Muscle layer of duodenum (tissue), 2 donors: ENCODE data around the gene TEK.

Source experiments
- H3K27ac ChIP-seq: one replicate; pipeline ENCODE4 v1.7.0; 2013; ENCODE audit warnings: mild to moderate bottlenecking, low read length
- H3K27me3 ChIP-seq: one replicate; pipeline ENCODE4 v1.7.0; 2013; ENCODE audit warnings: low read depth, mild to moderate bottlenecking, control low read depth, low read length
- H3K36me3 ChIP-seq, 2 donors: one replicate each; pipeline ENCODE4 v1.7.0; 2013; ENCODE audit warnings: low read length in 2 of 2, control low read depth in 1 of 2, mild to moderate bottlenecking in 1 of 2; ENCODE audit not compliant: insufficient read depth in 2 of 2, control insufficient read depth in 1 of 2
- H3K4me1 ChIP-seq, 2 donors: one replicate each; pipeline ENCODE4 v1.7.0; 2013; ENCODE audit warnings: low read length in 2 of 2, mild to moderate bottlenecking in 2 of 2, control low read depth in 1 of 2, moderate library complexity in 1 of 2; ENCODE audit not compliant: insufficient read depth in 2 of 2, control insufficient read depth in 1 of 2
- H3K4me3 ChIP-seq, 2 donors: one replicate each; pipeline ENCODE4 v1.7.0; 2013; ENCODE audit warnings: low read length in 2 of 2, low read depth in 1 of 2, mild to moderate bottlenecking in 1 of 2
- H3K9me3 ChIP-seq, 2 donors: one replicate each; pipeline ENCODE4 v1.7.0; 2013; ENCODE audit warnings: low read length in 2 of 2, control low read depth in 1 of 2, mild to moderate bottlenecking in 1 of 2; ENCODE audit not compliant: control insufficient read depth in 1 of 2
- donor health status: healthy.

Gene TEK

GRCh38 chr9:27196383-27196782 lies 87.4 kb downstream of the TEK start:
- no peak overlapping the region for H3K4me3 ChIP-seq
- no peaks in the 10 kb centered on the region for H3K27me3 ChIP-seq
- H3K4me1 ChIP-seq, result peaks cover 3 to 29% of the 10 kb centered on the region in 2 donors
- H3K9me3 ChIP-seq, result no peaks in the 10 kb centered on the region
- H3K36me3 ChIP-seq, result no peaks in the 10 kb centered on the region
- H3K27ac ChIP-seq, result no peak overlapping the region

DNA sequence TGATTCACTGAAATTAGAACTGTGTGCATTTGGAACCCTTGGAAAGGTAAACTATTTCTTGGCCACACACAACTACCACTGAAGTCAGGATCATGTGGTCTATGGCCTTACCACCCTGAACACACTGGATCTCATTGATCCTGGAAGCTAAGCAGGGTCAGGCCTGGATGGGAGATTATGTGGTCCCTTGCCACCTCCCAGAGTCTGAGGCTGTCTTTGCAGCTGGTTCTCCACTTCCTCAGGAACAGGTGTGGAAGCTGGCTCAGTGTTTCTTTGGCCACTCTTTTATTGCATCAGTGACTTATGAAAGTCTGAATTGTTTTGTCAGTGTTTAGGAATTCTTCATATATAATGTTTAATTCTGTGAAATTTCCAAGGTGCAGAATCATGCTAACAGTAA lies 89.2 kb downstream of the TEK start:
- H3K4me1 ChIP-seq, result peaks cover 3 to 18% of the 10 kb centered on the region in 2 donors
- no peak overlapping the region for H3K4me3 ChIP-seq
- no peak overlapping the region for H3K27ac ChIP-seq
- H3K27me3 ChIP-seq, result no peaks in the 10 kb centered on the region
- no peaks in the 10 kb centered on the region for H3K36me3 ChIP-seq
- H3K9me3 ChIP-seq, result no peaks in the 10 kb centered on the region

GRCh38 chr9:27202056-27202455 lies 93.0 kb downstream of the TEK start:
- no peaks in the 10 kb centered on the region for H3K27me3 ChIP-seq
- H3K9me3 ChIP-seq, result no peaks in the 10 kb centered on the region
- H3K27ac ChIP-seq, result no peak overlapping the region
- no peaks in the 10 kb centered on the region for H3K4me1 ChIP-seq
- H3K4me3 ChIP-seq, result no peak overlapping the region
- H3K36me3 ChIP-seq, result no peaks in the 10 kb centered on the region

DNA sequence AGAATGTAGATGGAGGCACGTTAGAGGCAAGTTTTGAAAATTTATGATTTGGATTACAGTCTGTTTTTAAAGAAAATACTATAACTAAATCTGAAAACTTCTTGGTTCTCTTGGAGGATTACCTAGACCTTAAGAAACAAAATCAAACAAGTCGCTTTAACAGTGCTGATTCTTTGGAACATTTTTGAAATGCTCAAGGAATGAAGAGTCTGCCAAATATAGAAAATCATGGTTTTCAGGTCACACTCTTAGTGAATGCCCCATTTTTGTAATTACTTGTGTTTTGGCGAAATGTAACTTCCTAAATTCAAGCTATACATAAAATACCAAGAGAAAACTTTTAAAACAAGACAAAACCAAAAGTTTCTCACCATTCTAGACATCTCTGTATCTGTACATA lies 94.8 kb downstream of the TEK start:
- H3K36me3 ChIP-seq, result no peaks in the 10 kb centered on the region
- H3K27me3 ChIP-seq, result no peaks in the 10 kb centered on the region
- H3K4me3 ChIP-seq, result no peak overlapping the region
- H3K4me1 ChIP-seq, result peaks cover 0 to 2% of the 10 kb centered on the region in 2 donors
- no peak overlapping the region for H3K27ac ChIP-seq
- H3K9me3 ChIP-seq, result no peaks in the 10 kb centered on the region

DNA sequence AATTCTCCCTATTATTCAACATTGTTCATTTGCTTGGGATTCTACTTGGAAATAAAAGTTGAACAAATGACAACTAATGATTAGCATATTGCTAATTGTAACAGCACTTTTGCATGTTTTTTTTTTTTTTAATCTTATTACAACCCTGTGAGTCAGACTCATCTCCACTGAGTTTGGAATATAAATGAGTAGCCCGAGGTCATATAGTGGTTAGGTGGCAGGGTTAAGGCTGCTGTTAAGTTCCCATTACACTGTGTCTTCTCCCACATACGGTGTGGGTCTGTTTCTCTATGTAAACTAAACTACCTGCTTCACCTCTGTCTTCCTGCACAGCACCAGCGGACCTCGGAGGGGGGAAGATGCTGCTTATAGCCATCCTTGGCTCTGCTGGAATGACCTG lies 95.6 kb downstream of the TEK start:
- Histone ChIP-seq H3K27ac (no peak overlapping the region), H3K9me3 (no peaks in the 10 kb centered on the region), H3K36me3 (no peaks in the 10 kb centered on the region), H3K27me3 (no peaks in the 10 kb centered on the region), H3K4me1 (peaks cover 0 to 10% of the 10 kb centered on the region in 2 donors), H3K4me3 (no peak overlapping the region)

- H3K4me1 ChIP-seq, result peaks cover 0 to 10% of the 10 kb centered on the region in 2 donors
- no peak overlapping the region for H3K4me3 ChIP-seq
- no peaks in the 10 kb centered on the region for H3K27me3 ChIP-seq
- H3K27ac ChIP-seq, result no peak overlapping the region
- no peaks in the 10 kb centered on the region for H3K36me3 ChIP-seq
- H3K9me3 ChIP-seq, result no peaks in the 10 kb centered on the region
These were observed 96.2 kb downstream of the TEK start for GRCh38 chr9:27205198-27205597.

DNA sequence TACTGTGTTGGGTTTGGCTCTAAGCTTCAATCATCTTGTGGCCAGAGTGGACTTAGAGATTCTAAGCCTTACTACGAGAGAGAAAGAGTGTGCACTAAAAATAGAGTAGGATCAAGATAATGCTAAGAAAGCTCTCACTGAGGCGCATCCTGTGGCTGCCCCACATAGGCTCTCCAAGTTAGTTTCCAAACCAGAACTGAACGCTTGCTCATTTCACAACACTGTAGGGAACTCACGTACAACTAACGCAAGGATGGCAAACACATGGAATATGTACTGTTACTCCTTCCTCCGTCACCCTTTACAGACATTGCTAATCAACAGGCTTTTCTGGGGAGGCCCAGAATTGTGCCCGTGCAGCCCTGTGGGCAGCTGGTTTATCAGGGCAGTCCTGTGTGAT lies 97.0 kb downstream of the TEK start:
- Histone ChIP-seq H3K4me3 (no peak overlapping the region), H3K27ac (no peak overlapping the region), H3K9me3 (no peaks in the 10 kb centered on the region), H3K27me3 (no peaks in the 10 kb centered on the region), H3K4me1 (peaks cover 0 to 10% of the 10 kb centered on the region in 2 donors), H3K36me3 (no peaks in the 10 kb centered on the region)

- no peaks in the 10 kb centered on the region for H3K36me3 ChIP-seq
- H3K27ac ChIP-seq, result no peak overlapping the region
- no peak overlapping the region for H3K4me3 ChIP-seq
- H3K9me3 ChIP-seq, result no peaks in the 10 kb centered on the region
- H3K4me1 ChIP-seq, result peaks cover 0 to 10% of the 10 kb centered on the region in 2 donors
- H3K27me3 ChIP-seq, result no peaks in the 10 kb centered on the region
These were observed 100.0 kb downstream of the TEK start for GRCh38 chr9:27209034-27209433.

- H3K9me3 ChIP-seq, result no peaks in the 10 kb centered on the region
- H3K27me3 ChIP-seq, result no peaks in the 10 kb centered on the region
- peaks cover 0 to 10% of the 10 kb centered on the region in 2 donors for H3K4me1 ChIP-seq
- no peaks in the 10 kb centered on the region for H3K36me3 ChIP-seq
- no peak overlapping the region for H3K4me3 ChIP-seq
- no peak overlapping the region for H3K27ac ChIP-seq
These were observed 101.6 kb downstream of the TEK start for GRCh38 chr9:27210588-27210987.

- no peaks in the 10 kb centered on the region for H3K36me3 ChIP-seq
- no peaks in the 10 kb centered on the region for H3K9me3 ChIP-seq
These were observed 103.2 kb downstream of the TEK start for GRCh38 chr9:27212191-27212590.

GRCh38 chr9:27212621-27213020 lies 103.6 kb downstream of the TEK start:
- Histone ChIP-seq H3K27ac (no peak overlapping the region), H3K4me3 (no peak overlapping the region), H3K27me3 (no peaks in the 10 kb centered on the region), H3K9me3 (no peaks in the 10 kb centered on the region), H3K4me1 (peaks cover 0 to 10% of the 10 kb centered on the region in 2 donors), H3K36me3 (no peaks in the 10 kb centered on the region)

More at GRCh38 chr9:27212191-27212590, 103.2 kb downstream of the TEK start:
- no peaks in the 10 kb centered on the region for H3K27me3 ChIP-seq
- no peak overlapping the region for H3K27ac ChIP-seq
- H3K4me1 ChIP-seq, result peaks cover 0 to 10% of the 10 kb centered on the region in 2 donors
- H3K4me3 ChIP-seq, result no peak overlapping the region

- Histone ChIP-seq H3K4me1 (no peaks in the 10 kb centered on the region), H3K36me3 (peaks cover 0 to 12% of the 10 kb centered on the region in 2 donors), H3K27me3 (no peaks in the 10 kb centered on the region), H3K9me3 (peaks cover 0 to 4% of the 10 kb centered on the region in 2 donors), H3K4me3 (no peak overlapping the region), H3K27ac (no peak overlapping the region)
These were observed 118.2 kb downstream of the TEK start for GRCh38 chr9:27227192-27227591.
